Osteocyte (in vitro differentiated cells): ENCODE data around the gene WDR4. TPM values are rescaled to one million over a fixed set of nuclear protein-coding genes. Genes with fewer than 3 reads are reported as not detected.
"Not testable (repeated sequence)": the region's sequence is repeated elsewhere in the genome, so short reads cannot be mapped to it uniquely, and the experiment has no call there.

Experiments used
- DNase-seq: peaks from one replicate; pipeline ENCODE4 v3.0.0; 2021; ENCODE audit warnings: mixed read lengths; ENCODE audit not compliant: unreplicated experiment; ENCODE audit errors: extremely low spot score
- H3K27ac Mint-ChIP-seq: one replicate; pipeline ENCODE4 v1.8.0; 2021; ENCODE audit warnings: mild to moderate bottlenecking, mixed read lengths; ENCODE audit not compliant: unreplicated experiment
- H3K27me3 Mint-ChIP-seq: one replicate; pipeline ENCODE4 v1.8.0; 2021; ENCODE audit warnings: mixed read lengths; ENCODE audit not compliant: unreplicated experiment
- H3K36me3 Mint-ChIP-seq: one replicate; pipeline ENCODE4 v1.8.0; 2021; ENCODE audit warnings: mixed read lengths; ENCODE audit not compliant: unreplicated experiment
- H3K4me1 Mint-ChIP-seq: one replicate; pipeline ENCODE4 v1.8.0; 2021; ENCODE audit warnings: mixed read lengths; ENCODE audit not compliant: unreplicated experiment
- H3K4me3 Mint-ChIP-seq: one replicate; pipeline ENCODE4 v1.8.0; 2021; ENCODE audit warnings: mild to moderate bottlenecking, moderate library complexity, mixed read lengths; ENCODE audit not compliant: unreplicated experiment
- H3K9me3 Mint-ChIP-seq: one replicate; pipeline ENCODE4 v1.8.0; 2021; ENCODE audit warnings: mixed read lengths; ENCODE audit not compliant: unreplicated experiment
- total RNA-seq: library from RNA; stranded (reverse); gene quantifications from 2 replicates; pipeline ENCODE4 v1.2.1, GENCODE V29; 2021
- TF ChIP-seq, protein P1 (sequence below): fragments of 200-600 bp; sonication (generic); IDR thresholded peaks from 2 replicates; pipeline ENCODE4 v1.5.0; 2021; ENCODE audit warnings: antibody characterized with exemption, mild to moderate bottlenecking, moderate library complexity

The WDR4 gene
- total RNA-seq, 1 donor from 2014 or later = 15.7 TPM

DNA sequence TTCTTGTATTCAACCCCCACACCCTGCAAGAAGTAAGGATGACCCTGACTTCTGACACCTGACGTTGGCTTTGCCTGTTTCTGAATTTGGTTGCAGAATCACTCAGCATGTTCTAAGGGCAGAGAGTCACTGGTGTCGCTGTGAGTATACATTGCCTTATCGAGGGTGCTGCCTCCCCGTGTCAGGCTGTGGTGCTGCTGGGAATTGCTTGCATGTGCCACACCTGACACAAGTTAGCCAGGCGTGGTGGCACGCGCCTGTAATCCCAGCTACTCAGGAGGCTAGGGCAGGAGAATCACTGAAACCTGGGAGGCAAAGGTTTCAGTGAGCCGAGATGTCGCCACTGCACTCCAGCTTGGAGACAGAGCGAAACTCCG is 45.9 kb downstream of the WDR4 start:
- Mint-ChIP-seq H3K4me3 (no peak overlapping the region), H3K27me3 (peaks cover 21% of the 10 kb centered on the region), H3K4me1 (no peaks in the 10 kb centered on the region), H3K36me3 (no peaks in the 10 kb centered on the region), H3K27ac (no peak overlapping the region), H3K9me3 (no peaks in the 10 kb centered on the region)
- TF ChIP-seq, protein P1, sequence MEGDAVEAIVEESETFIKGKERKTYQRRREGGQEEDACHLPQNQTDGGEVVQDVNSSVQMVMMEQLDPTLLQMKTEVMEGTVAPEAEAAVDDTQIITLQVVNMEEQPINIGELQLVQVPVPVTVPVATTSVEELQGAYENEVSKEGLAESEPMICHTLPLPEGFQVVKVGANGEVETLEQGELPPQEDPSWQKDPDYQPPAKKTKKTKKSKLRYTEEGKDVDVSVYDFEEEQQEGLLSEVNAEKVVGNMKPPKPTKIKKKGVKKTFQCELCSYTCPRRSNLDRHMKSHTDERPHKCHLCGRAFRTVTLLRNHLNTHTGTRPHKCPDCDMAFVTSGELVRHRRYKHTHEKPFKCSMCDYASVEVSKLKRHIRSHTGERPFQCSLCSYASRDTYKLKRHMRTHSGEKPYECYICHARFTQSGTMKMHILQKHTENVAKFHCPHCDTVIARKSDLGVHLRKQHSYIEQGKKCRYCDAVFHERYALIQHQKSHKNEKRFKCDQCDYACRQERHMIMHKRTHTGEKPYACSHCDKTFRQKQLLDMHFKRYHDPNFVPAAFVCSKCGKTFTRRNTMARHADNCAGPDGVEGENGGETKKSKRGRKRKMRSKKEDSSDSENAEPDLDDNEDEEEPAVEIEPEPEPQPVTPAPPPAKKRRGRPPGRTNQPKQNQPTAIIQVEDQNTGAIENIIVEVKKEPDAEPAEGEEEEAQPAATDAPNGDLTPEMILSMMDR = peak; percentile 29
- DNase-seq = no peak

DNA sequence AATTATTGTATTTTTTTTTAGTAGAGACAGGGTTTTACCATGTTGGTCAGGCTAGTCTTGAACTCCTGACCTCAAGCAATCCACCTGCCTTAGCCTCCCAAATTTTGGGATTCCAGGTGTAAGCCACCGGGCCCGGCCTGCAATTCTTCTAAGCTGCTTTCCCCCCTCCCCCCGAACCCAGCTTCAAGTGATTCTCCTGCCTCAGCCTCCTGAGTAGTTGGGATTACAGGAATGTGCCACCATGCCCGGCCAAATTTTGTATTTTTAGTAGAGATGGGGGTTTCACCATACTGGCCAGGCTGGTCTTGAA is 47.1 kb downstream of the WDR4 start:
- DNase-seq, H3K4me3 Mint-ChIP-seq, H3K9me3 Mint-ChIP-seq, H3K4me1 Mint-ChIP-seq, H3K36me3 Mint-ChIP-seq, H3K27ac Mint-ChIP-seq: not testable (repeated sequence)
- peaks cover 33% of the 10 kb centered on the region for H3K27me3 Mint-ChIP-seq

DNA sequence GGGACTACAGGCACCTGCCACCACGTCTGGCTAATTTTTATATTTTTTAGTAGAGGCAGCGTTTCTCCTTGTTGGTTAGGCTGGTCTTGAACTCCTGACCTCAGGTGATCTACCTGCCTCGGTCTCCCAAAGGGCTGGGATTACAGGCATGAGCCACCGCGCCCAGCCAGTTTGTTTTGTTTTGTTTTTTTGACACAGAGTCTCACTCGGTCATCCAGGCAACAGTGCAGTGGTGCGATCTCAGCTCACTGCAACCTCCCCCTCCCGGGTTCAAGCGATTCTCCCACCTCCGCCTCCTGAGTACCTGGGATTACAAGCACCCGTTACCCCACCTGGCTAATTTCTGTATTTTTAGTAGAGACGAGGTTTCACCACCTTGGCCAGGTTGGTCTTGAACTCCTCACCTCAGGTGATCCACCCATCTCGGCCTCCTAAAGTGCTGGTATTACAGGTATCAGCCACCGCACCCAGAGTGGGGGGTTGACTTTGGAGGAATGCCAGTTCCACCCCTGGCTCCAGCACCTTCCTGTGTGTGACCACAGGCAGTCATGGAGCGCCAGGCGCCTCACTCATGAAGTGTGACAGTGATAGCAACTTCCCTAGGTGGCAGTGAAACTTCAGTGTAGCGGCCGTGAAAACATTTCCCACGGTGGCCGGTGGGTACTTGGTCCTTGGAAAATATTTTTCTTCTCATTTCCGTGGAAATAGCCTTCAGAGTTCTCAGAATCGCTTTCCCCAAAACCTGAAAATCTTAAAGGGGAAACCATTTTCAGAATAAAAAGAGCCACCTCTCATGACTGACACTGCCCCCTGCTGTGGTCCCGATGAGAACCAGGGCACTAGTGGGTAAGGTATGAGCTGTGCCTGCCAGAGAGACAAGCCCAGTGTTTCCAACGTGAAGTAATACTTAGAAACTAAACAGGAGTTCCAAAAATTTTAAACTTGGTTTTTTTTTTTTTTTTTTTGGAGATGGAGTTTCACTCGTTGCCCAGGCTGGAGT is 48.6 kb downstream of the WDR4 start:
- Mint-ChIP-seq H3K4me1 (no peaks in the 10 kb centered on the region), H3K27ac (no peak overlapping the region), H3K4me3 (no peak overlapping the region), H3K9me3 (peaks cover 13% of the 10 kb centered on the region), H3K36me3 (no peaks in the 10 kb centered on the region), H3K27me3 (peaks cover 42% of the 10 kb centered on the region)
- peak; percentile 76 for DNase-seq
- TF ChIP-seq, protein P1 = no peak

DNA sequence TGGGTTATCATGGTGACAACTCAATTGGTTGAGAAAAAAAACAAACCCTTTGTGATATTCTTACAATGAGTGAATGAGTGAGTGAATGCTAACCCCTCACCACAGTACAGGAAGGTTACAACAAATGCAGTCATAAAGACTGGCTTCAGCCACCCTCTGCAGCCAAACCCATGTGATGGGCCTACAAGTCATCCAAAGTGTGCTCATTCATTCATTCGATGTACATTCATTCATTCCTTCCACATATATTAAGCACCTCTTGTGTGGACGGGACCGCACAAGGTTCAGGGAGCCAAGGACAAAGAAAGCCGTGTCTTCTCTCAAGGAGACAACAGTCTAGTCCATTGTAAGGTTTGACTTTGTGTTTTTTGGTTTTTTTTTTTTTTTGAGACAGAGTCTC is 49.4 kb downstream of the WDR4 start:
- Mint-ChIP-seq H3K27me3 (peaks cover 50% of the 10 kb centered on the region), H3K4me3 (no peak overlapping the region), H3K27ac (no peak overlapping the region), H3K9me3 (peaks cover 20% of the 10 kb centered on the region), H3K36me3 (no peaks in the 10 kb centered on the region), H3K4me1 (no peaks in the 10 kb centered on the region)
- TF ChIP-seq, protein P1 = no peak
- peak; percentile 17 for DNase-seq

DNA sequence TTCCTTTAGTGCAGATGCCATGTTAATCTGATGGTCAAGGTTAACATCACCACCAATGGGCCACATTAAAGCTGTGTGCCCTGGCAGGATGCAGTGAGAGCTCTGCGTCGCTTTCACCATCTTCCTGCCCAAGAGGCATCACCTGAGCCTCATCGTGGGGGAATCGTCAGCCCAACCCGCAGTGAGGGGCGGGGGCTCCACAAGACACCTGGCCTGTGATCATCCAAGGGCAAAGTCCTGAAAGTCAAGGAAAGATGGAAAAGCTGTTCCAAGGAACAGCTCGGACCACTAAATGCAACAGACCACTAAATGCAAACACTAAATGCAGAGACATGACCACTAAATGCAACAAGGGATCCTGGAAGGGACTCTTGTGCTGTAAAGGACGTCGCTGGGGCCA is 49.9 kb downstream of the WDR4 start:
- no peak overlapping the region for H3K4me3 Mint-ChIP-seq
- peaks cover 20% of the 10 kb centered on the region for H3K9me3 Mint-ChIP-seq
- TF ChIP-seq, protein P1 = no peak
- no peaks in the 10 kb centered on the region for H3K4me1 Mint-ChIP-seq
- H3K27ac Mint-ChIP-seq = no peak overlapping the region
- peak; percentile 54 for DNase-seq
- no peaks in the 10 kb centered on the region for H3K36me3 Mint-ChIP-seq
- peaks cover 54% of the 10 kb centered on the region for H3K27me3 Mint-ChIP-seq
